Glutamatergic neuron (in vitro differentiated cells): Measurements from ENCODE around the gene CNOT4. TPM values are rescaled to one million over a fixed set of nuclear protein-coding genes. Genes with fewer than 3 reads are reported as not detected.

Experiments
- DNase-seq: peaks from one replicate; pipeline ENCODE4 v3.0.0; 2022
- H3K27ac Mint-ChIP-seq: one replicate; pipeline ENCODE4 v1.8.0; 2020; ENCODE audit warnings: mild to moderate bottlenecking, mixed read lengths, inconsistent platforms; ENCODE audit not compliant: unreplicated experiment
- H3K27me3 Mint-ChIP-seq: one replicate; pipeline ENCODE4 v1.8.0; 2020; ENCODE audit warnings: mild to moderate bottlenecking, moderate library complexity, mixed read lengths, inconsistent platforms; ENCODE audit not compliant: unreplicated experiment
- H3K36me3 Mint-ChIP-seq: one replicate; pipeline ENCODE4 v1.8.0; 2020; ENCODE audit warnings: mild to moderate bottlenecking, mixed read lengths, inconsistent platforms; ENCODE audit not compliant: unreplicated experiment
- H3K4me1 Mint-ChIP-seq: one replicate; pipeline ENCODE4 v1.8.0; 2020; ENCODE audit warnings: mild to moderate bottlenecking, low read depth, mixed read lengths, inconsistent platforms; ENCODE audit not compliant: unreplicated experiment
- H3K4me3 Mint-ChIP-seq: one replicate; pipeline ENCODE4 v1.8.0; 2020; ENCODE audit warnings: mild to moderate bottlenecking, mixed read lengths, inconsistent platforms; ENCODE audit not compliant: unreplicated experiment
- H3K9me3 Mint-ChIP-seq: one replicate; pipeline ENCODE4 v1.8.0; 2020; ENCODE audit warnings: mild to moderate bottlenecking, moderate library complexity, mixed read lengths, inconsistent platforms; ENCODE audit not compliant: unreplicated experiment
- CTCF ChIP-seq: fragments of 200-600 bp; sonication (generic); IDR thresholded peaks from one replicate; pipeline ENCODE4 v1.5.0; 2021; ENCODE audit not compliant: partially characterized antibody, unreplicated experiment
- total RNA-seq: library from RNA; stranded (reverse); fragmentation: NEBNext Ultra II Directional; extraction: Animal tissue kit (Norgen Biotek cat#: 25700); gene quantifications from one replicate; pipeline ENCODE4 v1.2.1, GENCODE V29; 2021; ENCODE audit not compliant: unreplicated experiment

Gene CNOT4
- total RNA-seq, 1 donor from 2014 or later: 25.3 TPM

- Mint-ChIP-seq H3K27me3 (peaks cover 2% of the 10 kb centered on the region), H3K4me3 (no peak overlapping the region), H3K27ac (no peak overlapping the region), H3K9me3 (no peaks in the 10 kb centered on the region), H3K4me1 (no peaks in the 10 kb centered on the region), H3K36me3 (no peaks in the 10 kb centered on the region)
- no peak for DNase-seq
- TF ChIP-seq CTCF: no peak
Observed at GRCh38 chr7:135466442-135467206, 43.3 kb downstream of the CNOT4 start.

DNA sequence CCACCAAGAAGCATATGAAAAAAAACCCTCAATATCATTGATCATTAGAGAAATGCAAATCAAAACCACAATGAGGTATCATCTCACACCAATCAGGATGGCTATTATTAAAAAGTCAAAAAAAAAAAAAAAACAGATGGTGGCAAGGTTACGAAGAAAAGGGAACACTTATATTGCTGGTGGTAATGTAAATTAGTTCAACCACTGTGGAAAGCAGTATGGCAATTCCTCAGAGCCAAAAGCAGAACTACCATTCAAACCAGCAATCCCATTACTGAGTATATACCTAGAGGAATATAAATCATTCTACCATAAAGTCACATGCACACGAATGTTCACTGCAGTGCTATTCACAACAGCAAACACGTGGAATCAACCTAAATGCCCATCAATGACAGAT is 46.0 kb downstream of the CNOT4 start:
- Mint-ChIP-seq H3K4me3 (no peak overlapping the region), H3K27ac (no peak overlapping the region), H3K9me3 (no peaks in the 10 kb centered on the region), H3K27me3 (peaks cover 2% of the 10 kb centered on the region), H3K4me1 (peaks cover 3% of the 10 kb centered on the region), H3K36me3 (no peaks in the 10 kb centered on the region)
- no peak for DNase-seq
- no peak for TF ChIP-seq CTCF

DNA sequence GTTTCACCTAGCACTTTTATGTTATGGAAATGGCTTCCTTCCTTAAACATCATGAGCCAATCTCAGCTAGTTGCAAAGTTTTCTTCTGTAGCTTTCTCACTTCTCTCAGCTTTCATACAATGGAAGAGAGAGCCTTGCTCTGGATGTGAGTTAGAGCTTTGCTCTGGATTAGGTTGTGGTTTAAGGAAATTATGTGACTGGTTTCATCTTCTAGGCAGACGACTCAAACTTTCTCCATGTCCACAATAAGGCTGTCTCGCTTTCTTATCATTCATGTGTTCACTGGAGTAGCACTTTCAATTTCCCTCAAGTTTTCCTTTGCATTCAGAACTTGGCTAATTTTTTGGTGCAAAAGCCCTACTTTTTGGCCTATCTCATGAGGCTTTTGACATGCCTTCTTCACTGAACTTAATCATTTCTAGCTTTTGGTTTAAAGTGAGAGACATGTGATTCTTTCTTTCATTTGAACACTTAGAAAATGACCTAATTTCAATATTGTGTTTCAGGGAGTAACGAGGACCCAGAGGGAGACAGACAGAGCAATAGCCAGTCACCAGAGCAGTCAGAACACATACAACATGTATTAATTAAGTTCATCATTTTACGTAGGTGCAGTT is 49.8 kb downstream of the CNOT4 start:
- Mint-ChIP-seq H3K27me3 (peaks cover 2% of the 10 kb centered on the region), H3K4me1 (peaks cover 3% of the 10 kb centered on the region), H3K36me3 (no peaks in the 10 kb centered on the region), H3K27ac (no peak overlapping the region), H3K9me3 (no peaks in the 10 kb centered on the region), H3K4me3 (no peak overlapping the region)
- no peak for TF ChIP-seq CTCF
- no peak for DNase-seq

DNA sequence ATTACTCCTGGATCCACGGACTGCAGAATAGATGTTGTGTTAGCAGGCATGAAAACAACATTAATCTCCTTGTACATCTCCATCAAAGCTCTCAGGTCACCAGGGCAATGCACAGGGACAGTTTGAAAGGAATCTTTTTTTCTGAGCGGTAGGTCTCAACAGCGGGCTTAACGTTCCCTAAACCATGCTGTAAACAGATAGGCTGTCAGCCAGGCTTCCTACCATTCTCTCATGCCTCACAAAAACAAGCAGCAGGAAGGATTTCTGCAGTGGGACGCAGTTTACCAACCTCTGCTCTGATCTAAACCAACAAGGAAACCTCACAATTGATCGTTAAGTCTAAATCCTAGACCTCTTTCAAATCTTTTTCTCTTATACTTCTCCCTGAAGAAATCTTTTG is 50.8 kb downstream of the CNOT4 start:
- Mint-ChIP-seq H3K27me3 (peaks cover 2% of the 10 kb centered on the region), H3K27ac (no peak overlapping the region), H3K36me3 (no peaks in the 10 kb centered on the region), H3K4me3 (no peak overlapping the region), H3K9me3 (no peaks in the 10 kb centered on the region), H3K4me1 (peaks cover 8% of the 10 kb centered on the region)
- TF ChIP-seq CTCF: no peak
- DNase-seq: no peak

- no peaks in the 10 kb centered on the region for H3K27me3 Mint-ChIP-seq
- H3K27ac Mint-ChIP-seq: no peak overlapping the region
- no peak overlapping the region for H3K4me3 Mint-ChIP-seq
- no peaks in the 10 kb centered on the region for H3K9me3 Mint-ChIP-seq
- DNase-seq: no peak
- TF ChIP-seq CTCF: no peak
- no peaks in the 10 kb centered on the region for H3K36me3 Mint-ChIP-seq
- peaks cover 7% of the 10 kb centered on the region for H3K4me1 Mint-ChIP-seq
Observed at GRCh38 chr7:135454060-135454459, 55.8 kb downstream of the CNOT4 start.
